Gastroesophageal sphincter (tissue), 4 donors: Measurements from ENCODE around the gene CDH26. TPM values are rescaled to one million over a fixed set of nuclear protein-coding genes. Genes with fewer than 3 reads are reported as not detected.

Experiments used
- ATAC-seq: fragments of 150-250 bp; one replicate; pipeline ENCODE4 v1.9.1; 2016; ENCODE audit warnings: mild to moderate bottlenecking, moderate library complexity
- H3K27ac ChIP-seq, 4 donors: fragments of 200-600 bp; sonication (generic) in 3 of 4; 1 replicate in 3 of 4; 2 replicates in 1 of 4; pipeline ENCODE4 v1.5.1; 2016 to 2019
- H3K27me3 ChIP-seq: fragments of 200-600 bp; sonication (generic); one replicate; pipeline ENCODE4 v1.5.1; 2019
- H3K36me3 ChIP-seq, 2 donors: fragments of 200-600 bp; sonication (generic); one replicate each; pipeline ENCODE4 v1.5.1; 2019; ENCODE audit warnings: control low read depth in 1 of 2
- H3K4me1 ChIP-seq, 3 donors: fragments of 200-600 bp; sonication (generic); 1 replicate in 2 of 3; 2 replicates in 1 of 3; pipeline ENCODE4 v1.5.1; 2016 to 2019; ENCODE audit warnings: control low read depth in 2 of 3
- H3K4me3 ChIP-seq, 2 donors: fragments of 200-600 bp; sonication (generic); one replicate each; pipeline ENCODE4 v1.5.1; 2019; ENCODE audit warnings: mild to moderate bottlenecking in 1 of 2, moderate library complexity in 1 of 2
- H3K9me3 ChIP-seq, 3 donors: fragments of 200-600 bp; sonication (generic); one replicate each; pipeline ENCODE4 v1.5.1; 2017 to 2019; ENCODE audit warnings: control low read depth in 2 of 3
- EP300 ChIP-seq: sonication (generic); formaldehyde crosslinking; IDR thresholded peaks from one replicate; pipeline ENCODE4 v1.6.1; 2017; ENCODE audit warnings: antibody characterized with exemption, mild to moderate bottlenecking
- POLR2A ChIP-seq, 2 donors: fragments of 450-650 bp; IDR thresholded peaks; one replicate each; pipeline ENCODE4 v1.6.1; 2017; ENCODE audit warnings: antibody characterized with exemption in 2 of 2, mild to moderate bottlenecking in 2 of 2, moderate library complexity in 1 of 2
- POLR2AphosphoS5 ChIP-seq: sonication (generic); formaldehyde crosslinking; IDR thresholded peaks from one replicate; pipeline ENCODE4 v1.6.1; 2017; ENCODE audit warnings: antibody characterized with exemption
- WGBS, 2 donors: methylation state at CpG; one replicate each; pipeline ENCODE4 v1.1.5; 2018; ENCODE audit warnings: low coverage in 1 of 2; 5-methylcytosine and 5-hydroxymethylcytosine counted together
- total RNA-seq, 4 donors: library from RNA; depleted of rRNA; stranded (reverse); fragments of >200 nt; gene quantifications; one replicate each; pipeline ENCODE4 v1.1.0, GENCODE V29; 2016
- TF ChIP-seq, protein P1 (sequence below), 4 experiments: fragments of 200-600 bp in 2 of 4; fragments of 450-650 bp in 2 of 4; sonication (generic) in 1 of 4; IDR thresholded peaks; one replicate each; pipeline ENCODE4 v1.5.1; 2017 to 2019; ENCODE audit warnings: antibody characterized with exemption in 4 of 4, mild to moderate bottlenecking in 2 of 4, moderate library complexity in 2 of 4

The CDH26 gene
- total RNA-seq, 4 donors from 2014 or later, result 0.39 to 1.1 (median 0.78) TPM

DNA sequence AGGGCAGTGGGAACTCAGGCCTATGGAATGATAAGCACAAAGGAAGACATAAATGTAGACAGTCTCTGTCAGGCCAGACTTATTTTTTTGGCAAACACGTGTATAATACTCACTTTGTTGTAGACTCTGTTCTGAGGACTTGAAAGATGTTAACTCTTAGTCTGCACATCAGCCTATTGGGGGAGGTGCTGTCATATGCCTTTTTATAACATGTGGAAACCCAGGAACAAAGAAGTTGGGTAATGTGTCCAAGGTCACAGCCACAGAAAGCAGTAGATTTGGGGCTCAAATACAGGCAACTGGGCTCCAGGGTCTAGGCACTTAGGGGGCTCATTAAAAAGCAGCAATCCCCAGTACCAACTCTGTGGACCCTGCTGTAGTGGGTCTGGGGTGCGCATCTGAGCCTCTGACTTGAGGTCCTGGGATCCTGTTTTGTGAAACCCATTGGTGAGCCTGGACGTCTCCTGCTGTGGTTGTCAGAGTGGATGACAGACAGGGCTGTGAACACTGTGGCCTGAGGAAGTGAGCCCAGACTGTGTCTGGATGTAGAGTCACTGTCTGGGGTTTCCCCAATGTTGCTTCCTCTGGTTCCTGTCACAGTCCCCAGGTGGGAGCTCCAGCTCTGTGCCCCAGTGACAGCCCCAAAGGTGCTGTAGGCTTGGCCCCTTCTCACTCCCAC is 50.0 kb downstream of the CDH26 start:
- no peak overlapping the region for H3K27ac ChIP-seq
- TF ChIP-seq POLR2A (IDR thresholded peaks at IDR 0.05) (no peak), POLR2AphosphoS5 (no peak), EP300 (no peak)
- TF ChIP-seq, protein P1, sequence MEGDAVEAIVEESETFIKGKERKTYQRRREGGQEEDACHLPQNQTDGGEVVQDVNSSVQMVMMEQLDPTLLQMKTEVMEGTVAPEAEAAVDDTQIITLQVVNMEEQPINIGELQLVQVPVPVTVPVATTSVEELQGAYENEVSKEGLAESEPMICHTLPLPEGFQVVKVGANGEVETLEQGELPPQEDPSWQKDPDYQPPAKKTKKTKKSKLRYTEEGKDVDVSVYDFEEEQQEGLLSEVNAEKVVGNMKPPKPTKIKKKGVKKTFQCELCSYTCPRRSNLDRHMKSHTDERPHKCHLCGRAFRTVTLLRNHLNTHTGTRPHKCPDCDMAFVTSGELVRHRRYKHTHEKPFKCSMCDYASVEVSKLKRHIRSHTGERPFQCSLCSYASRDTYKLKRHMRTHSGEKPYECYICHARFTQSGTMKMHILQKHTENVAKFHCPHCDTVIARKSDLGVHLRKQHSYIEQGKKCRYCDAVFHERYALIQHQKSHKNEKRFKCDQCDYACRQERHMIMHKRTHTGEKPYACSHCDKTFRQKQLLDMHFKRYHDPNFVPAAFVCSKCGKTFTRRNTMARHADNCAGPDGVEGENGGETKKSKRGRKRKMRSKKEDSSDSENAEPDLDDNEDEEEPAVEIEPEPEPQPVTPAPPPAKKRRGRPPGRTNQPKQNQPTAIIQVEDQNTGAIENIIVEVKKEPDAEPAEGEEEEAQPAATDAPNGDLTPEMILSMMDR (IDR thresholded peaks at IDR 0.05), result no peak
- H3K4me3 ChIP-seq, result no peak overlapping the region
- H3K36me3 ChIP-seq, result no peaks in the 10 kb centered on the region
- WGBS, 2 donors, result 20 to 54% methylated on average over 1 to 2 of the region's 3 CpGs
- no peaks in the 10 kb centered on the region for H3K9me3 ChIP-seq
- H3K4me1 ChIP-seq, result no peaks in the 10 kb centered on the region
- ATAC-seq, result no peak
- no peaks in the 10 kb centered on the region for H3K27me3 ChIP-seq

- no peaks in the 10 kb centered on the region for H3K9me3 ChIP-seq
- no peak overlapping the region for H3K4me3 ChIP-seq
- H3K27ac ChIP-seq, result no peak overlapping the region
- TF ChIP-seq POLR2AphosphoS5, result no peak
- no peak for TF ChIP-seq POLR2A (IDR thresholded peaks at IDR 0.05)
- H3K4me1 ChIP-seq, result no peaks in the 10 kb centered on the region
- no peaks in the 10 kb centered on the region for H3K27me3 ChIP-seq
- ATAC-seq, result no peak
- no peaks in the 10 kb centered on the region for H3K36me3 ChIP-seq
- 90 to 100% methylated on average over 2 of the region's 13 CpGs for WGBS, 2 donors
Observed at GRCh38 chr20:60009318-60009717, 51.1 kb downstream of the CDH26 start.

DNA sequence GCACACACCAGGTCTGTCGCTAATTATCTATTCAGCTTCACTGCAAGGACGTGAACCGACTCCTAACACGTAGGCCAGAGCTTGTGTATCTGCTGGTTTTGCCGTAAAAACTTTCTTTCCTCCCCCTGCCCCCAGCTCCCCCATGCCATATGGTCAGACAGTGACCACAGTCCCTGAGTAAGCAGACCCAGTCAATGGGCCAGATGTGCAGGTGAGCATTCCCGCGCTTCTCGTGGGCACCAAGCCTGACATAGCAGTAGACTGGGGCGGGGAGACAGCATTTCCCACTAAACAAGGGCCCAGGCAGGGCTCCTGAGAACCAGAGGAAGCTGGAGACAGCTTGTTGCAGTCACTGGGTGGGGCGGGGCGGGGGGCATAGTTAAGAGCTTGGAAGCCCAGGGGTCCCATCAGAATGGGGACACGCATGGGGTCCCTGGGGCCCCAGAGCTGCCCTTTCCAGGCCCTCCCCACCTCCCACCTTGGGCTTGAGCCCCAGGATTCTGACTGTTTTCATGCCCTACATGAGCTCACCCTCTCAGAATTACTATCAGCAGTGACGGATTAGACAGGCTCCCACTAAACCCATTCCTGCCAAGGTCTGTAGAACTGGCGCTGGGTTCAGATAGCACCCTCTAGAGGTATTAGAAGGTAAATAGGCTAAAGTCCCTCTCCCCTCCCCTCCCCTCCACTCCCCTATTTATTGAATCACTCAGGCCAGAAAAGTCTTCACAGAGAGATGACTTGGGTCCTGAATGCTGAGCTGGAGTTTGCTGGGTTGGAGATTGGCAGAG is 51.8 kb downstream of the CDH26 start:
- ATAC-seq, result no peak
- Histone ChIP-seq H3K27ac (no peak overlapping the region), H3K4me3 (no peak overlapping the region), H3K4me1 (no peaks in the 10 kb centered on the region), H3K9me3 (peaks cover 0 to 2% (median 0%) of the 10 kb centered on the region in 3 donors), H3K36me3 (no peaks in the 10 kb centered on the region), H3K27me3 (no peaks in the 10 kb centered on the region)
- WGBS, 2 donors, result 98% methylated on average over 6 of the region's 14 CpGs; no CpG with 5 or more reads in 1 of the 2 donors
- TF ChIP-seq, protein P1 (IDR thresholded peaks at IDR 0.05), result no peak
- TF ChIP-seq POLR2A (IDR thresholded peaks at IDR 0.05), result no peak
- no peak for TF ChIP-seq POLR2AphosphoS5
- TF ChIP-seq EP300, result no peak

GRCh38 chr20:60010689-60011458 is 52.7 kb downstream of the CDH26 start:
- WGBS, 2 donors, result 87 to 93% methylated on average over 5 to 10 of the region's 12 CpGs
- peaks cover 0 to 6% (median 0%) of the 10 kb centered on the region in 3 donors for H3K9me3 ChIP-seq
- no peaks in the 10 kb centered on the region for H3K27me3 ChIP-seq
- H3K27ac ChIP-seq, result no peak overlapping the region
- H3K4me1 ChIP-seq, result no peaks in the 10 kb centered on the region
- H3K4me3 ChIP-seq, result no peak overlapping the region
- no peaks in the 10 kb centered on the region for H3K36me3 ChIP-seq
- ATAC-seq, result no peak
- TF ChIP-seq POLR2AphosphoS5, result no peak
- TF ChIP-seq POLR2A (IDR thresholded peaks at IDR 0.05), result no peak
- TF ChIP-seq, protein P1 (IDR thresholded peaks at IDR 0.05), result no peak
